Left ventricle myocardium inferior (tissue), 1 donor: ENCODE data around the gene P2RY8. TPM values are rescaled to one million over a fixed set of nuclear protein-coding genes. Genes with fewer than 3 reads are reported as not detected.

Source experiments
- DNase-seq: peaks from one replicate; pipeline ENCODE4 v3.0.0-alpha.2; 2020
- H3K27ac ChIP-seq: fragments of 200-600 bp; replicated peaks from 2 replicates; pipeline ENCODE4 v1.8.0; 2021
- H3K27me3 ChIP-seq: fragments of 200-600 bp; 2 replicates; pipeline ENCODE4 v1.8.0; 2021; ENCODE audit warnings: low read depth
- H3K36me3 ChIP-seq: fragments of 200-600 bp; 2 replicates; pipeline ENCODE4 v1.8.0; 2021
- H3K4me1 ChIP-seq: fragments of 200-600 bp; 2 replicates; pipeline ENCODE4 v1.8.0; 2021
- H3K4me3 ChIP-seq: fragments of 200-600 bp; 2 replicates; pipeline ENCODE4 v1.8.0; 2021; ENCODE audit warnings: mild to moderate bottlenecking, moderate library complexity
- H3K9me3 ChIP-seq: fragments of 200-600 bp; replicated peaks from 2 replicates; pipeline ENCODE4 v1.8.0; 2021
- CTCF ChIP-seq: fragments of 200-600 bp; IDR thresholded peaks from 2 replicates; pipeline ENCODE4 v1.8.0; 2021; ENCODE audit warnings: antibody characterized with exemption, mild to moderate bottlenecking, borderline replicate concordance
- intact Hi-C: fragments of 100-400 bp; cut with micrococcal nuclease; formaldehyde crosslinking; loops from one replicate; pipeline ENCODE4 v1.11.0; 2022
- total RNA-seq: library from RNA; stranded (reverse); fragmentation: NEBNext Ultra II Directional; extraction: Animal tissue kit (Norgen Biotek cat#: 25700); gene quantifications from one replicate; pipeline ENCODE4 v1.2.1, GENCODE V29; 2021
- donor health status: DM: no; HTN: yes; CAD: no; lungs with severe emphysema.

The P2RY8 gene
- total RNA-seq, 1 donor from 2014 or later: 1.9 TPM

DNA sequence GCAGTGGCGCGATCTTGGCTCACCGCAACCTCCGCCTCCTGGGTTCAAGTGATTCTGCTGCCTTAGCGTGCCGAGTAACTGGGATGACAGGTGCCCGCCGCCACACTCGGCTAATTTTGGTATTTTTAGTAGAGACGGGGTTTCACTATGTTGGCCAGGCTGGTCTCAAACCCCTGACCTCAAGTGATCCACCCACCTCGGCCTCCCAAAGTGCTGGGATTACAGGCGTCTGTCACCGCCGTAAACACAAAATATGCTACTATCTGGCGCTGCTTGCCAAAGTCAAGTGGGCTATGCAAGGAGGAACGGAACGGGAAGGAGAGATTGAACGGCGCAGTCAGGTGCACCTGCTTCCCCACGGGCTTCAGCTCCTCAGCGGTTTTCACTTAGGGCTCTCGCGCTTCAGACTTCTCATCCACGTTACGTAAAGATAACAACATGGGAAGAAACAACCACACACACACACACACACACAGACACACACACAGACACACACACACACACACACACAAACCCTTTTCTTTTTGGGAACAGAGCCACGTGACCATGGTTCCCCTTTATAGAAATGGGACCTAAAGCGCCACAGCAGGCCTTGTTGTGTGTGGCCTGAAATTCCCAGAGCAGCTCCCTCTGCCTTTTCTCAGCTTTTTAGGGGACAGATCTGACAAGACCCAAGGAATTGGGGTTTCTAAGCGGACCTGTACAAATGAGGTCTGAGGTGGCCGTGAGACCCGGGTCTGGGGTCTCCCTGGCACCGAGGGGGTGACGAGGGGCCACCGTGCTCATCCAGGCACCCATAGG is 1.5 kb downstream of the P2RY8 start:
- no peak for DNase-seq
- intact Hi-C loops: no loop called here
- Histone ChIP-seq H3K4me1 (no peaks in the 10 kb centered on the region), H3K27ac (peak overlapping the region; percentile 79), H3K27me3 (no peaks in the 10 kb centered on the region), H3K4me3 (peak overlapping the region; percentile 64), H3K9me3 (no peaks in the 10 kb centered on the region), H3K36me3 (no peaks in the 10 kb centered on the region)
- TF ChIP-seq CTCF: no peak

GRCh38 chrX:1534301-1535168 is 2.5 kb downstream of the P2RY8 start:
- H3K27me3 ChIP-seq: no peaks in the 10 kb centered on the region
- no peaks in the 10 kb centered on the region for H3K9me3 ChIP-seq
- no peak for TF ChIP-seq CTCF
- intact Hi-C loops: no loop called here
- peak overlapping the region; percentile 30 for H3K4me3 ChIP-seq
- no peaks in the 10 kb centered on the region for H3K36me3 ChIP-seq
- no peak for DNase-seq
- H3K4me1 ChIP-seq: no peaks in the 10 kb centered on the region
- no peak overlapping the region for H3K27ac ChIP-seq

DNA sequence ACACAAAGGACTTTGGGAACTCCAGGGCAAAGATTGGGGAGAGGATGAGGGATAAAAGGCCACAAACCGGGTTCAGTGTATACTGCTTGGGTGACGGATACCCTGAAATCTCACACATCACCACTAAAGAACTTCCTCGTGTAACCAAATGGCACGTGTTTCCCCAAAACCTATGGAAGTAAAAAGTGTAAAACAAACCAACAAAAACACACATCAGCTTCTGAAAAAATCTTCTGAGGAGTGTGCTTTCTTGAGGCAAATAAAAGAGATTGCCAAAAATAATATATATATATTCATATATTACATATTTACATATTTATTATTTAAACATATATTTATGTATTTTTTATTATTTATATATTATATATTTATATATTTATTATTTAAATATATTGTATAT is 3.9 kb downstream of the P2RY8 start:
- intact Hi-C loops: no loop called here
- Histone ChIP-seq H3K4me3 (no peak overlapping the region), H3K9me3 (no peaks in the 10 kb centered on the region), H3K27me3 (no peaks in the 10 kb centered on the region), H3K4me1 (no peaks in the 10 kb centered on the region), H3K36me3 (no peaks in the 10 kb centered on the region), H3K27ac (no peak overlapping the region)
- no peak for DNase-seq
- TF ChIP-seq CTCF: no peak

DNA sequence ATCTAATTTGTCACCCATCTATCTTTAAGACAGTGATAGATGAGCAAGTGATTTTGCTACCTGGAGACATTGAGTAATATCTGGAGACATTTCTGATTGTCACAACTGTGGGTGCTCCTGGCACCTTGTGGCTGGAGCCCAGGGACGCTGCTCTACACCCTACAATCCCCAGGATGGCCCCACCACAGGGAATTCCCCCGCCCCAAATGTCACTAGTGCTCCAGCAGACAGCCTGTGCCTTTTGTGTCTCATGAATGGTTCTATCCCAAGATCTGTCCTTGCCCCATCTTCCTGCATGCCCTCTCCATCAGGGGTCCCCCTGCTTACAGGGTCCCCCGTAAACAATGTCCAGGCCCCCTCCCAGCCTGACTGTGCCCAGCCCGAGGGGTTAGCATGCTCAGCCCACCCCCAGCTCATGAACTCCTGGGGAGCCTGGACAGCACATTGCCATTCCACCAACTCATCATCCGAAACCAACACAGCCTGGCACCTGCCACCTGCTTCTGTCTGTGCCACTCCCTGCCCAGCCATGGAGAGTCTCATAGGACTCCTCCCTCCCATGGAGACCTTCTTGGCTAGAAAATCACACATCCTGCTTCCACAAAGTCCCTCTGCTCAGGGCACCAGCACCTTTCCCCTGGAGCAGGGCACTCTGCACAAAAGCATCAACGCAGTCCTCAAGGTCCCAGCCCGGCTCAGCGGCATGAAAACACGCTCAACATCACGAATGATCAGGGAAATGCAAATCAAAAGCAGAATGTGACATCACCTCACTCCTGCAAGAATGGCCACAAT is 5.7 kb downstream of the P2RY8 start:
- Histone ChIP-seq H3K27ac (no peak overlapping the region), H3K4me1 (no peaks in the 10 kb centered on the region), H3K36me3 (no peaks in the 10 kb centered on the region), H3K4me3 (no peak overlapping the region), H3K9me3 (no peaks in the 10 kb centered on the region), H3K27me3 (no peaks in the 10 kb centered on the region)
- TF ChIP-seq CTCF: no peak
- DNase-seq: no peak
- intact Hi-C loops: no loop called here

DNA sequence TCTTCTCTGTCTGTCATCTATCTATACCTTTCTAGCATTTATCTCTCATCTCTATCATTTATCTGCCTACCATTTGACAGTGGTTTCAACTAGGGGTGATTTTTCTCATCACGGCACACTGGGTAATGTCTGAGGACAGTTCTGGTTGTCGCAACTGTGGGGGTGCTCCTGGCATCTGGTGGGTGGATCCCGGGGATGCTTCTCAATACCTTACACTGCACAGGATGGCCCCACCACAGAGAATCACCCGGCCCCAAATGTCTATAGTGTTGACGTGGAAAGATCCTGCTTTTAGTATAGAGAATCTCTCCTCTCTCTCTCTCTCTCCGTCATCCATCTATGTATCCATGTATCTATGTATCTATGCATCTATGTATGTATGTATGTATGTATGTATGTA is 7.2 kb downstream of the P2RY8 start:
- Histone ChIP-seq H3K4me3 (no peak overlapping the region), H3K36me3 (no peaks in the 10 kb centered on the region), H3K27me3 (no peaks in the 10 kb centered on the region), H3K9me3 (no peaks in the 10 kb centered on the region), H3K27ac (no peak overlapping the region), H3K4me1 (no peaks in the 10 kb centered on the region)
- intact Hi-C loops: no loop called here
- no peak for DNase-seq
- no peak for TF ChIP-seq CTCF
